Dermis lymphatic vessel endothelial cell (primary cell): ENCODE data around the gene RPGRIP1L. TPM values are rescaled to one million over a fixed set of nuclear protein-coding genes. Genes with fewer than 3 reads are reported as not detected.

Source experiments
- total RNA-seq: library from RNA; depleted of rRNA; stranded (reverse); fragments of >200 nt; gene quantifications from 2 replicates; pipeline ENCODE4 v1.2.1, GENCODE V29; 2014

RPGRIP1L gene
- total RNA-seq, result 2.6 and 6.3 TPM in 2 replicates

DNA sequence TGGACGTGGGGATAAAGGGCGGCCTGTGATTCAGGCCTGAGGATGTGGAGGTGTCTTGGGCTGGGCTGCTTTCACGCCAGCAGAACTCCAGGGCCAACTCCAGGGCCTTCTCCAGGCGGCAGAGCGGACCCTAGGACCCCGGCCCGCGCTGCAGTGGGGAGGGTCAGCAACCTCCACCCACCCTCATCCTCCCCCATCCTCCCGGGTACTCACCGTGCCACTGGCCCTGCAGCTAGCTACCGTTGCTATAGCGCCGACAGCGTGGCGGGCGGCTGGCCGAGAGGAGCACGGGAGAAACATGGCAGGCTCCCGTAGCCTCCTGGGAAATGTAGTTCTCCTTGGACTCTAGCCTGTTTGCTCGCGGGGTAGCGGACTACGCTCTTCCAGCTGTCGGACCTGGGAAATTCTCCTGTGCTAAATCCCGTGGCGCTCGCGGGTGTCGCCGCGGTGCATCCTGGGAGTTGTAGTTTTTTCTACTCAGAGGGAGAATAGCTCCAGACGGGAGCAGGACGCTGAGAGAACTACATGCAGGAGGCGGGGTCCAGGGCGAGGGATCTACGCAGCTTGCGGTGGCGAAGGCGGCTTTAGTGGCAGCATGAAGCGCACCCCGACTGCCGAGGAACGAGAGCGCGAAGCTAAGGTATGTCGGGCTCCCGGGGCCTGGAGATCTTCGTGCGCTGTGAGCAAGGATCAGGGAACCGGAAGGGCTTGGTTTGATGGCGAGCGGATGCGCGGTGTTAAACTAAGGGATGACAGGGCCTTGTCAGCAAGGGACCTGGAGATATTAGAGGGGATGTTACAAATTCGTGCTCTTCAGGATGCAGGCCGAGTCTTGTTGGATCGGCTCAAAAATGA lies at the start of gene RPGRIP1L, which contains the start of gene FTO:
RPGRIP1L (minus strand) TSS at position 270 of the 855 bp plus-strand sequence. CDS start 3,136 bp downstream, outside the sequence.
FTO (plus strand) TSS at position 567 of the 855 bp plus-strand sequence.

Other genes starting within 250 kb of the RPGRIP1L start
- gene AKTIP, start 200.7 kb downstream of the RPGRIP1L start, total RNA-seq, result 19.9 and 30.8 TPM in 2 replicates
- gene FTO, start 297 bp upstream of the RPGRIP1L start, total RNA-seq, result 59.4 and 77.4 TPM in 2 replicates